NCI-H2196 (cell line): Measurements from ENCODE around the gene DNAJC27.
A peak's percentile ranks its signal among the peaks of the same experiment; 100 is the strongest.
"Not testable (repeated sequence)": the region's sequence is repeated elsewhere in the genome, so short reads cannot be mapped to it uniquely, and the experiment has no call there.

ENCODE experiments used
- DNase-seq: peaks from one replicate; lab custom pipeline; 2025; ENCODE audit not compliant: unreplicated experiment; lab: John Stamatoyannopoulos, UW

The DNAJC27 gene

DNA sequence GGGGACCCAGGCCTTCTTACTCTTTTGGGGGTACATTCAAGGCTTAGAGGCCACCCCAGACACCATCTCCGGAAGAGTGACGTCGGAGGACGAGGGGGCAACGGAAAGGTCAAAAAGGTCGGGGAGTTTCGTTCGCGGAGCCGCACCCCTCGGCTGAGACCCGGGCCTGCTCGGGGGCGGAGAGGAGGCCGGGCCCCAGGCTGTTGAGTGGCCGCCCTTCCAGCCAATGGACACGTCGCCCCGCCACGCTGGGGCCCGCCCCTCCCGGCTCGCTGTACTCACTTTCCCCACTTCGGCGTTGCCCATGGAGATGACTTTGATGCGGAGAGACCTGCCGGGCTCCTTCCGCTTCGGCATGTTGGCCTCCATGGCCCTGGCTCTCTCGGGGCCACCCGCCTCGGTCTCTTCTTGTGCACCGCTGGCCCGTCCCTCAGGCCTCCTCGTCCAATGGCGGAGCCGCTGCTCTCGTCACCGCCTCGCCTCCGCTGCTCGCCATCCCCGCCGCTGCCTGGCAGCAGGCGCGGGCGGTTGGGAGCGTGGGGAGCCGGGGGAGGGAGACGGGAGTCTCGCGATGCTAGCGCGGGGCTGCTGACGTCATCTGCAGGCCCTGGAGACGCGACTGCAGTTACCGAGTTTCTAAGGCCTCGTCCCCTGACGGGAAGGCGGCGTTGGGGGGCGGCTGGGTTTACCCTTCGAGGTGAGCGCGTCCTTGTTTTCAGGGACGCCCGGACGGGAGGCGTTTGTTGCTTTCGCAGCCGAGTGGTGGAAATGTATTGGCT lies at the start of gene DNAJC27:
Gene DNAJC27 (minus strand): TSS at position 420 of the 779 bp plus-strand sequence. CDS start 51 bp downstream, at position 369.
- peak; percentile 98 for DNase-seq

DNA sequence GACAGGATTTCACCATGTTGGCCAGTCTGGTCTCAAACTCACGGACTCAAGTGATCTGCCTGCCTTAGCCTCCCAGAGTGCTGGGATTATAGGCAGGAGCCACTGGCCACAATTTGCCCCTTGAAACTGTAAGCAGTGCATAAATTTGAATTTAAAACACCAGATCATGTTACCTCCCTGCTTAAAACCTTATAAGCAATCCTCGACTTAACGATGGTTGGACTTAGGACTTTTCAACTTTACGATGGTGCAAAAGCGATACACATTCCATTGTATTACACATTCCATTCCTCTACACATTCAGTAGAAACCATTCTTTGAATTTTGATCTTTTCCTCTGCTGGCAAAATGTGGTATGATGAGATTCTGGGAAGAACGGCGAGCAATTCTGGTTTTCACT lies 46.9 kb upstream of the DNAJC27 start:
- DNase-seq = no peak

DNA sequence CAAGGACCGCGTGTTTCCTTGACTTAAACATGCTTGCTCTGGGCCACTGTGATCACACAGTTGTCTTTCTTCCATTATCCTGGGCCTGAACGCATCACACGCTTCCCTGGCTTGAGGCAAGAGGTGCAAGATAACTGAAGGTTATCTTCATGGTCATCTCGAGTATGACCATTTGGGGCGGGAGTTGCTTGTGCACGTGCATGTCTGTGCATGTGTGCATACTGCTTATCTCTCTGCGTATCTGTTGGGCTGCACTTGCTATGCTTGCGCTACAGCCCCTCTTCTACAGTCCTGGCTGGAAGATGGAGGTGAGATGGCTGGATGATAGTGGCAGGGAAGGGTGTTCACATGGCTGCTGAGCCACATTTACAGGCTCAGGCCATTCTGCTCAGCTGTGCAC lies 42.9 kb upstream of the DNAJC27 start:
- DNase-seq = no peak

DNA sequence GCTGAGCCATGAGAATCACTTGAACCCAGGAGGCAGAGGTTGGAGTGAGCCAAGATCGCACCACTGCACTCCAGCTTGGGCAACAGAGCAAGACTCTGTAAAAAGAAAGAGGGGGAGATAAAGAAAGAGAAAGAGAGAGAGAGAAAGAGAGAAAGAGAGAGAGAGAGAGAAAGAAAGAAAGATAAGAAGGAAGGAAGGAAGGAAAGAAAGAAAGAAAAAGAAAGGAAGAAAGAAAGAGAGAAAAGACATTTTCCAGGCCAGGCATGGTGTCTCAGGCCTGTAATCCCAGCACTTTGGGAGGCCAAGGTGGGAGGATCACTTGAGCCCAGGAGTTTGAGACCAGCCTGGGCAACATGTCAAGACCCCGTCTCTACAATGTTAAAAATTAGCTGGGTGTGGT lies 39.6 kb upstream of the DNAJC27 start:
- DNase-seq = not testable (repeated sequence)

DNA sequence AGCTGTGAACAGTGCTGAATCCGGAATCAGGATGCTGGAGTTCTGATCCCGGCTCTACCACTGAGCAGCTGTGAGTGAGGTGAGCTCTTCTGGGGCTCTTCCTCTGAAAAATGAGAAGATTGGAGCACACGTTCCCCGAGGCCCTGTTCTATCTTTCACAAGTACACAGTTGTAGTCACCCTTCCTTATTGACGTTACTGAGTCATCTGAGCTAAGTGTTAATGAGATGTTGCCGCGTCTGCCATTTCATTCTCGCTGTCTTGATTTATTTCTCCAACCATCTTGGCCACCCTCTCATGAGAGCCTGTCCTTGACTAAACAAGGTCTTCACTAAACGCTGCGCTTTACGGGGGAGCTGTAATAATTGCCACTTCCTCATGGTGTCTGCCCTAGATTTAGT lies 38.2 kb upstream of the DNAJC27 start:
- DNase-seq = no peak

DNA sequence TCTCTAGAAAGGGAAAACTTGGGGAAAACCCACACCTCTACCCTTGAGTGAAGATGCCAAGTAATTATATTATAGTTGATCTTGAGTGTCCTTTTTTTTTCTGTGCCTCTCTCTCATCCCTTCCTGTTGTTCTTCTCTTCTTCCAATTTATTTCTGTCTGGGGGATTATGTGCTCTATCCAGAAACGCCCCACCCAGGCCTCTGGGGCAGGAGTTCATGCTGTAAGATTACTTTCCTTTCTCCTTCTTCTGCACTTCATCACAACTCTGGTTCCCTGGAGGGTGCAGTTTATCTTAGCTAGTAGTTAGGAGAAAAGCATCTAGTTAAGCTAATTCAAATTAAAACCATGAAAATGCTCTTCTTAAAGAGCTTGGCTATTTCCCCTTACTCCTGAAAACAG lies 30.3 kb upstream of the DNAJC27 start:
- DNase-seq = no peak

DNA sequence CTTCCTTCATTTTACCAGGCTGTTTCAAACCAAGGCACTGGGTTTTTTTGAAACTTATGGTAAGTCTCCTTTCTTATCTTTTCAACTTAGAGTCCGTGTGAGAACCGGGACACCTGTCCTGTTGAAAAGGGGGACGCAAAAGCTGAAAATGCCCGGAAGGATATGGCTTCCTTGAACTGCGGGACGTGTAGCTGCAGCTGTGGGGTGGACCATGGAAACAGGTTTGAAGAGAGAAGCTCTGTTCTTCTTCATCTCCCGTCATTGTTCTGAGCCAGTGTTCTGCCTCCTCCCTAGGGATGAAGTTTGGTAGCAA lies 29.5 kb upstream of the DNAJC27 start:
- DNase-seq = no peak

DNA sequence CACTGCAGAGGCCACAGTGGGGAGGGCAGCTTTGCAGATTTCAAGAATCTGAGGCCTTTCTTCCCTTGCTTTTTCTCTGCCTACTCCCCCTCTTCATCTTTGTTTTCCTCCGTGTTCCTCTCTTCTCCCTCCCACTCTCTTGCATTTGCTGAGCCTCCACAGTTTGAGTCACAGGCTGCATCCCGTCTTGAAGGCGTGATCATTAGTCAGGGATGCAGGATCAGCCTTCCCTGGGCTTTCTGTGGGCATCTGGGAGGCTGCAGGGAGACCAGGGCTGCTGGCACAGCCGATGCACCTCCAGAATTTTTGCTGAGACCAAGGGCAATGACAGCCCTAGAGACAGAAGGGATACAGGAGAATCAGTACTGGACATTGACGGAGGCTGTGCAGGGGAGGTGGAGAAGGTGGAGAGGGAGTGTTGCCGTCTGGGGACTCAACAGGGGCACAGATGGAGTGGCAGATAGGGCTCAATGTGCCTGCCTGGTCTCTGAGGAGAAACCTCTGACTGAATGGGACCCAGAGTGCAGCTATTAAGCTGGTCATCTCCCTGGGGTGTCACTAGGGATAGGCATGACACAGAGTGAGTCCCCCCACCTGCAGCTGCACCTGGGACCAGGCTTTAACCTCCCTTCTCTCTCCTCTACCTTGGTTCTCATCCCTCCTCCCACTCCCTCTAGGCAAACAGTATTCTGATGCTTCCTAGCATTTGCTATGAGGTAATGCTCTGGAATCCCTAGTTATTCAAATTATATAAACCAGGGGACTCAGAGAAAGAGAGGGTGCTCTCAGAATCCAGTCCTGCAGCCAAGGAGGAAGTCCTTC lies 29.0 kb upstream of the DNAJC27 start:
- DNase-seq = no peak

DNA sequence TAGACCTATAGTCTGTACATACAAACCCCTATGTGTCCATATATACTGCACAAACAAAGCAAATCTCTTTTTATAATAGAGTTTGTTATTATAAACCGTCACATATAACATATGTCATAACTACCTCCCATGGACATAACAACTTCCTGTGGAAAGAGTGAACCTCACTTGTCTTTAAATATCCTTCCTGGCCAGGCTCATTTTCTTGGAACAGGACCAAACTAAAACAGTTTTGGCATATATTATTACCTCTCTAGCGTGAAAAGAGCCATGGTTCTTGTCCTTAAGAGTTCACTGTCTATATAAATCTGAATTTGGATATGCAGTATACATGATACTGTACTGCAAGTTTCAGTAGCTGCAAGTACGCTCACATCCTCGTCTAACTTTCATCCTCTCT lies 28.3 kb upstream of the DNAJC27 start:
- DNase-seq = no peak

DNA sequence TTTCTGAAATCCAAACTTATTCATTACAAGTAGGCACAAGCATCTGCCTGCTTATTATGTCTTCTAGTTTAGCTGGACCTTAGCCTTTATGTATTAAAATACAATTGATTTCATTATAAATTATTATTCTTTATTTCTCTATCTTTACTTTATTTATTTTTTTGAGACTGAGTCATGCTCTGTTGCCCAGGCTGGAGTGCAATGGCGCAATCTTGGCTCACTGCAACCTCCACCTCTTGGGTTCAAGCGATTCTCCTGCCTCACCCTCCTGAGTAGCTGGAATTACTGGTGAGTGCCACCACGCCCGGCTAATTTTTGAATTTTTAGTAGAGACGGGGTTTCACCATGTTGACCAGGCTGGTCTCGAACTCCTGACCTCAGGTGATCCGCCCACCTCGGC lies 27.3 kb upstream of the DNAJC27 start:
- not testable (repeated sequence) for DNase-seq

DNA sequence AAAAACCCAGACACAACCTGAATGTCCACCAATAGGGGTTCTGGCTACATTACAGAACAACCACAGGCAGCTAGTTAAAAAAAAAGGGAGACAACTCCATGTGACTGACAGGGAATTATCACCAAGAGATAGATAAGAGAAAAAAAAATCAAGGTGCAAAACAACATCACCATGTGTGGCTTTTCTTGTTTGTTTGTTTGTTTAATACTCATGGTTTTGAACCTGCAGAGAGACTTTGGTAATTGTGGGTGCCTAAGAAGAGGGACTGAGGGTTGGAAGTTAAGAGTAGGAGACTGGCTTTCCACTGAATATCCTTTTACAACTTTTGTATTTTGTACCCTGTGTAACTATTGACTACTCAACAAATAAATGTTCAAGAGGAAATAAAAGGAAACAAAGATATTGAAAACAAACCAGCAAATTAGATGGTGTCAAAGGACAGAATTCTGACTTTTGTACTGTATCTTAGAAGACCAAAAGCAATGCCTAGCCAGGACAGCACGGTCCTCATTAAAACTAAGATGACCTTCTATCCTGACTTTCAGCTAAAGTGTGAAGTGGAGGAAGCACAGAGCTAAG lies 22.5 kb upstream of the DNAJC27 start:
- DNase-seq = no peak

DNA sequence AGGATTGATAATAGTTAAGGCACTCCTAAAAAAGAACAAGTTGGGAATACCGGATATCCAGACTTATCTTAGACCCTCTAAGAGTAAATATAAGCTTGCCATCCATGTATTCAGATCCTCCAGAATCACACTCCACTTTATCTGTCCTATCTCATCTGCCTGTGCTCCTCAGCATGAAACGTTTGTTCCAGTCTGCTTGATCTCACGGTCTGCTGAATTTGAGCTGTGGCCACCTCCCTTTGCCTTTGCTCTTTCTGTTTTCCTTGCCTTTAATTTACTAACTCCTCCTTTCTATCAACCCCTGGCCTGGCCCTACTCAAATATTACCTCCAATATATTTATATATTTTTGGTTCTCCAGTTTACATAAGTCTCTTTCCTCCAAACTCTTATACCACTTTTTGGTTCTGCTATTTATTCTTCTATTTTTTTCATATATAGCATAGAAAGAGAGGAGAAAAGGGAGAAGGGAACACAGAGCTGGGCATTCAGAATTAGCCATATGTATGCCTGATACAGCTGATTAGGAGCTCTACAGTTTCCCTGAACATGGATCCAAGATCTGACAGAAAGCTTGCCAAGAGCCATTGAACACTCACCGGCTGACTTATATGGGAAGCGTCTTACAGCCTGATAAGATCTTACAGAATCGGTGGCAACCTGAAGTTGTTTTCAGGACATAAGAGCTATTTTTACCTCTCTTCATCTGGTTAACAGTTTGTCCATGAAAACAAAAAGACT lies 21.8 kb upstream of the DNAJC27 start:
- no peak for DNase-seq

DNA sequence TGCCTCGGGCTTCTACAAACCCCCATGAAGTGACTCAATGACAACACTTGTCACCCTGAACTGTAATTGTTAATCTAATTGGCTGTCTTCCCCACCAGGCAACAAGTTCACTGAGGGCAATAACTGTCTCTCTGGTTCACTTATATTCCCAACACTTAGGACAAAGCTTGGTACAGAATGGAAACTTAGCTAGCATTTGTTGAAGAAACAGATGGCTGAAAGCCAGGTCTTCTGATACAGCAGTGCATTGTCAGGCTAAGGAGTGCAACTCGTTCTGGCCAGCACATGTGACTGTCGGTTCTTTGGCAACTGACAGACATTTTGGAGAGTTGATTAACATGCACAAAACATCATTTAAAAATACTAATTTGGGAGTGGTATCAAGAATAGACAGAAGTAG lies 14.6 kb upstream of the DNAJC27 start:
- DNase-seq = peak; percentile 29

DNA sequence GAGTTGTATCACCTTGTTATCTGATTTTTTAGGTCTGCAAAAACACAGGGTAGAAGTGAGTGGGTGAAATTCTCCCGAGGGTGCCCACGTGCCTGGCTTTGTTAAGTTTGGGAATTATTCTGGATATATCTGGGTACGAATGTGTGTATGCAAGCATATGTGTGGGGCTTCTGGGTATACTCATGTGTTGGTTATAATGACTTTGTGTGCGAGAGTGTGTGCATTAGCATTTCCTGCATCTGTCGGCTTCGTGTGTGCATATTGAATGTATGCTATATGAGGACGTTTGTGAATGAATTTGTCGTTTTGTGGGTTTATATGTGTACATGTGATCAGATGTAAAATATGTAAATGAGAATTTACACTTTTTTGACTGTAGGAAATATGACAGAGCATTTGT lies 13.8 kb upstream of the DNAJC27 start:
- no peak for DNase-seq

DNA sequence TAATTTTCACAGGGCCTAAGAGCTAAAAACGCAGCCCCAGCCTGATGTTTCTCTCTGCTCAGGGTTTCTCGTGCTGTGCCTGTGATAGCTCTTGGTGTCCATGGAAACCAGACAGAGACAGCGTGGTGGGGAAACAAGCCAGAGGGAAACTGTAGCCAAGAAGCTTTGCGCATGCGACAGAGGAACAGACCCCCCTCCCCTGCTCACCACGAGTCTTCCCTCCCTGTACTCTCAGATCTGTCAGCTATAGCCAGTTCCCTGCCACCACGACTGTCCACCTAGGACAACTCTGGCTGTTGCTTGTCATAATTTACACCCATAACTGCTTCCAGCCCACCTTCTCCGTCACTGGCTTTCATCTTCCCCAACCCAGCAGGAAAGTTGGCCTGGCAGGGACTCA lies 13.2 kb upstream of the DNAJC27 start:
- DNase-seq = peak; percentile 45

DNA sequence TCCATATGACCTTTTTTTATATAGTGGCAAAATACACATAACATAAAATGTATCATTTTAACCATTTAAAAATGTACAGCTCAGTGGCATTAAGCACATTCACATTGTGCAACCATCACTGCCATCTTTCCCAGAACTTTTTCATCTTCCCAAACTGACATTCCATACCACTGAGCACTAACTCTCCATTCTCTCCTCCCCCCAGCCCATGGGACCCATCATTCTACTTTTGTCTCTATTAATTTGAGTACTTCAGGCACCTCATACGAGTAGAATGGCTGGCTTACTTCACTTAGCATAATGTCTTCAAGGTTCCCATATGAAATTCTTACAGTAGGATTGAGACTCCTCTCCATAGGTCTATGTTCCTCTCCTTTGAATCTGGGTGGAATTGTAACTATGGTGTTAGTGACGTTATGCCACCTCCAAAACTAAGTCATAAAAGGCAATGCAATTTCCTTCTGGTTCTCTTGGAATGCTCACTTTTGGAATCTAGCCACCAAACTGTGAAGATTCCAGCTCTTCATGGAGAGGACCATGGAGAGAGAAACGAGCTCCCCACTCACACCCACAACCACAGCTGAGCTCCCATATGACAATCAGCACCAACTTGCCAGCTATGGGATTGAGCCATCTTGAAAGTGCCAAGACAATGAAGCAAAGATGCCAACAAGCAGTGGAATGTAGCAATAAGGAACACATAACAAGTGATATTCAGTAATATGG lies 9.8 kb upstream of the DNAJC27 start:
- DNase-seq = no peak

DNA sequence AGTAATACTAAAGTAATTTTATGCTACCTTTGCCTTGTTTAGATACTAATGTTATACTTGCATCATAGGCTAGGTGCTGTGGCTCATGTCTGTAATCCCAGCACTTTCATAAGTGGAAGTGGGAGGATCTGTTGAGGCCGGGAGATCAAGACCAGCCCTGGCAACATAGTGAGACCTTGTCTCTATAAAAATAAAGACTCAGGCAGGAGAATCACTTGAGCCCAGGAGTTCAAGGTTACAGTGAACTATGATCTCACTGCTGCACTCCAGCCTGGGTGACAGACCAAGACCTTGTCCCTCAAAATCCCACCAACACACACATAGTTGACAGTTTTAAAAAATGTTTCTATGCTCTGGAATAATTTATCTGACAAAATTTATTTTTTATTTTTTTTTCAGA lies 6.9 kb upstream of the DNAJC27 start:
- no peak for DNase-seq

DNA sequence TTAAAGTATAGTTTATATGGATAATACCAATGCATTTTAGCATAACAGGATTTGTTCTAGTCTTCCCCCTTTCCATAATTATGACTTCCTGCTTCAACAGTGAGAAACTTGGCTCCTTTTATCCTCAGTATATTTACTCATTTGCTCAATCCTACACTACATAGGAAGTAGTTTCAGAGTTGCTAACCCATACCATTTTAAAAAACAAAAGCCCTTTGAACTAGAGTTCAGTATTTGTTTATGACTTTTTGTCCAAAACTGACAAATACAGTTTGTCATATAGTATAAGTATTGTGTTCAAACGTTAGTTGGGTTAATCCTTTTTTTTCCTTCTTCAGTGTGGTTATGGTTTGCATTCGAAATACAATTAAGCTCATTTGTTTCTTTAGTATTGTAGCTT lies 5.9 kb upstream of the DNAJC27 start:
- no peak for DNase-seq

DNA sequence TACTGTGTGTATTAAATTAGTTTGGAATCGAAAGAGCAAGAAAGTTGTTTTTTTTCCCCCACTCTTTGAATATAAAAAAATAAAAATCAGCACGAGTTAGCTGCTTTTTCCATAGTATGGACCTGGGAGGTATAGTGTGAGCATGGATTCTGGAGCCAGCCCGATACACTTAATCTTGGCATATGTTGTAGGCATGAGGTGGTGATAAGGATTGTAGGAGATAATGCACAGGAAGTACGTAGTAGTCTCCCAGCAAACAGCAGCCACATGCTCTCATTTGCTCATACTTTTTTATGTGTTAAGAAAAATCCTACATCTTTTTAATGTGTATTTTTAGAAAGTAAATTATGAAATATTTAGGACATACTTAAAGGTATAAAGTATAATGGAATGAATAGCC lies 2.1 kb upstream of the DNAJC27 start:
- no peak for DNase-seq

DNA sequence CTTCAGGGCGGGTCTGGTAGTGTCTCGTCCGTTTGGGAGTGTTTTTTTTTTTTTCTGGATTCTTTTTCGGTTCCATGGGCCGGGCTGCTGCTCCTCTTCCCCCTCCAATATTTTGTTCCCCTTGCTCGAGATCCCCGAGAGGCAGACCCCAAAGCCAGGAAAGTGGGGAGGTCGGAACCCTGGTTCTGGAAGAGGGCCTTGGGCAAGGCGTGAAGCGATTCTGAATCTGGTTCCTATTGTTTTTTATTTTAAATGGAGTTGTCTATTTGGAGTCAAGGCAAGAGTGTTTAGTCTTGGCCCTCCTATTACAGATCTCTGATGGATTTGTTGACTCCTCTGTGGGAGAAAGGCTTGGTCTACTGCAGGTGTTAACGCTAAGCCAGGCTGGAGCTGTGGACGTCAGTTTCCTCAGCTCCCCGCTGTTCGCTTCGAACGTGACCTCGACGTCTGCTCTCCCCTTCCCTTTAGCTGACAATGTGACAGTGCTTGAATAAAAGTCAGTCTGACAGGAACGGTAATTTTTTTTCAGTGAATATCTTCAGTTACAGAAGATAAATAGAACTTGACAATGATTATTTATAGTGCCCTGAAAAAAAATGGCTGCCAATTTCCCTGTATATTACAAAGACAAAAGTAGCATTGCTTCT lies 683 bp upstream of the DNAJC27 start:
- DNase-seq = peak; percentile 30

DNA sequence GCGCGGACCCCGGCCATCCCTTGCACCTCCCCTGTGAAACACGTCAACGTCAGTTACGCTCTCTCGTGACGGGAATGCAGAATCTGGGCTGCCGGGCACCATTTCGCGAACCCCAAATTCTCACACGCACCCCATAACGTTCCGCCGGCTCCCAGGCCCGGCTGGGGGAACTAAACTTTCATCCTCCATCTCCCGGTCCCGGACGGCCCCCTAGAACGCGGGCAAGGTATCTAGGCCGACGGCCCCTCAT lies 544 bp downstream of the DNAJC27 start:
- peak; percentile 36 for DNase-seq
